ENCODE measurements around the gene DNAJB6. TPM values are rescaled to one million over a fixed set of nuclear protein-coding genes. Genes with fewer than 3 reads are reported as not detected.

DNAJB6 gene
- total RNA-seq, 1 experiment from 2014 or later, result 82.5 TPM

DNA sequence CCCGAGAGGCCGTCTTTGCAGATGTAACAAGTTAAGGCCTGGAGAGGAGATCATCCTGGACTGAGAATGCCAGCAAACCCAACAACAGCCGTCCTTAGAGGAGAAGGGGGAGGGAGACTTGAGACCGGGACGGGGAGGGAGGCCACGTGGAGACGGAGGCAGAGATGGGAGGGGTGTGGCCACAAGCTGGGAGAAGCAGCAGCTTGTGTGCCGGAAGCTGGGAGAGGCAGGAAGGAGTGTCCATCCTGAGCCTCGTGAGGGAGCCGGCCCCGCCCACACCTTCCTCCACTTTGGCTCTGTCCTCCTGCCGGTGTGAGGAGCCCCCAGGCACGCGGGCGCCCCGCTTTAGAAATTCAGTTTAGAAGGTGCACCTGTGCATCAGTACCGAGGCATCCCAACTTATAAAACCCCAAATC is 95.7 kb downstream of the DNAJB6 start:
- peak; percentile 46 for DNase-seq (ENCODE audit: low read depth, low spot score)
- no peak overlapping the region for H3K27ac ChIP-seq (ENCODE audit: low read depth, low read length)
- ChIA-PET CTCF (interaction anchor here (1.0 kb wide), 2 partner anchors 42 to 922 kb away, joined by 3 to 4 read pairs; no protein-coding TSS in a partner anchor), POLR2A (no interaction called here), RAD21 (ENCODE audit: low non-redundant PET in 1 of 2, low total read pairs in 2 of 2, uncharacterized antibody in 2 of 2, unreplicated experiment in 2 of 2) (no interaction called here)
- TF ChIP-seq POLR2AphosphoS5 (IDR thresholded peaks at IDR 0.05; ENCODE audit: low read depth, low read length), result no peak
- no peak for TF ChIP-seq EZH2phosphoT487 (IDR thresholded peaks at IDR 0.05; ENCODE audit: borderline replicate concordance)
- TF ChIP-seq, protein P1, sequence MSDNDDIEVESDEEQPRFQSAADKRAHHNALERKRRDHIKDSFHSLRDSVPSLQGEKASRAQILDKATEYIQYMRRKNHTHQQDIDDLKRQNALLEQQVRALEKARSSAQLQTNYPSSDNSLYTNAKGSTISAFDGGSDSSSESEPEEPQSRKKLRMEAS (IDR thresholded peaks at IDR 0.05), result peak; percentile 71
- no peak for TF ChIP-seq REST (IDR thresholded peaks at IDR 0.05; ENCODE audit: low read depth)
- TF ChIP-seq, protein P2, sequence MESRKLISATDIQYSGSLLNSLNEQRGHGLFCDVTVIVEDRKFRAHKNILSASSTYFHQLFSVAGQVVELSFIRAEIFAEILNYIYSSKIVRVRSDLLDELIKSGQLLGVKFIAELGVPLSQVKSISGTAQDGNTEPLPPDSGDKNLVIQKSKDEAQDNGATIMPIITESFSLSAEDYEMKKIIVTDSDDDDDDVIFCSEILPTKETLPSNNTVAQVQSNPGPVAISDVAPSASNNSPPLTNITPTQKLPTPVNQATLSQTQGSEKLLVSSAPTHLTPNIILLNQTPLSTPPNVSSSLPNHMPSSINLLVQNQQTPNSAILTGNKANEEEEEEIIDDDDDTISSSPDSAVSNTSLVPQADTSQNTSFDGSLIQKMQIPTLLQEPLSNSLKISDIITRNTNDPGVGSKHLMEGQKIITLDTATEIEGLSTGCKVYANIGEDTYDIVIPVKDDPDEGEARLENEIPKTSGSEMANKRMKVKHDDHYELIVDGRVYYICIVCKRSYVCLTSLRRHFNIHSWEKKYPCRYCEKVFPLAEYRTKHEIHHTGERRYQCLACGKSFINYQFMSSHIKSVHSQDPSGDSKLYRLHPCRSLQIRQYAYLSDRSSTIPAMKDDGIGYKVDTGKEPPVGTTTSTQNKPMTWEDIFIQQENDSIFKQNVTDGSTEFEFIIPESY (IDR thresholded peaks at IDR 0.05; ENCODE audit: extremely low read depth, insufficient replicate concordance, low read length), result no peak
- no peaks in the 10 kb centered on the region for H3K27me3 ChIP-seq (ENCODE audit: insufficient read depth, low read length)
- H2AFZ ChIP-seq (ENCODE audit: low read depth, low read length, poor library complexity, severe bottlenecking), result peak overlapping the region; percentile 74
- H3K36me3 ChIP-seq (ENCODE audit: control insufficient read depth in 1 of 2, insufficient read depth in 2 of 2, low read length in 2 of 2), result no peaks in the 10 kb centered on the region
- H3K9ac ChIP-seq (ENCODE audit: low read length), result peak overlapping the region; percentile 8; the same call in 1 of the 2 replicates
- H3K4me1 ChIP-seq (ENCODE audit: control insufficient read depth in 1 of 2, insufficient read depth in 2 of 2, low read length in 2 of 2), result peaks cover 6 to 11% of the 10 kb centered on the region in 2 experiments; a peak in 3 of 4 replicates
- intact Hi-C loops (cut with micrococcal nuclease), result loop anchor here (2.0 to 10.0 kb wide), 3 partner anchors 252 to 920 kb away; no protein-coding TSS in a partner anchor
- no peaks in the 10 kb centered on the region for H3K79me2 ChIP-seq (ENCODE audit: insufficient read depth, low read length)
- BruUV-seq (replicated peaks), result no TSS peak
- no peaks in the 10 kb centered on the region for H4K20me1 ChIP-seq (ENCODE audit: insufficient read depth)
- no peaks in the 10 kb centered on the region for H3K9me2 ChIP-seq (ENCODE audit: insufficient read depth)
- H3K4me3 ChIP-seq (replicated peaks in 1 of 2; ENCODE audit: low read depth in 1 of 2, low read length in 2 of 2), result peak overlapping the region; percentile 0 to 17; a peak in 2 of 4 replicates
- peak overlapping the region; percentile 61 for H3K4me2 ChIP-seq (ENCODE audit: low read length)
- H3K9me3 ChIP-seq (ENCODE audit: control insufficient read depth in 1 of 2, insufficient read depth in 1 of 2, low read depth in 1 of 2, low read length in 2 of 2), result no peaks in the 10 kb centered on the region
- peak; percentile 93 for ATAC-seq
